Mesendoderm (in vitro differentiated cells): ENCODE measurements around the gene KANSL1.
"Not testable (repeated sequence)": the region's sequence is repeated elsewhere in the genome, so short reads cannot be mapped to it uniquely, and the experiment has no call there.

Experiments used
- DNase-seq: peaks from one replicate; pipeline ENCODE4 v3.0.0; 2013
- H2AK5ac ChIP-seq: 2 replicates; pipeline ENCODE4 v1.6.1; 2013; ENCODE audit warnings: low read length, inconsistent platforms
- H2BK120ac ChIP-seq: 2 replicates; pipeline ENCODE4 v1.6.1; 2013; ENCODE audit warnings: low read depth, mild to moderate bottlenecking, low read length, moderate library complexity, mixed read lengths
- H2BK15ac ChIP-seq: replicated peaks from 2 replicates; pipeline ENCODE4 v1.6.1; 2013; ENCODE audit warnings: low read depth, mild to moderate bottlenecking, moderate library complexity
- H2BK5ac ChIP-seq: 2 replicates; pipeline ENCODE4 v1.6.1; 2013; ENCODE audit warnings: low read length, inconsistent platforms
- H3K18ac ChIP-seq: 2 replicates; pipeline ENCODE4 v1.6.1; 2013; ENCODE audit warnings: mild to moderate bottlenecking, low read length, mixed read lengths
- H3K23ac ChIP-seq: one replicate; pipeline ENCODE4 v1.6.1; 2013; ENCODE audit warnings: low read length
- H3K27ac ChIP-seq: 2 replicates; pipeline ENCODE4 v1.5.1; 2013; ENCODE audit warnings: low read depth, mild to moderate bottlenecking, inconsistent platforms, low read length, moderate library complexity
- H3K27me3 ChIP-seq: 2 replicates; pipeline ENCODE4 v1.6.1; 2013; ENCODE audit warnings: low read length, control low read depth, mild to moderate bottlenecking, inconsistent platforms; ENCODE audit not compliant: insufficient read depth, poor library complexity
- H3K36me3 ChIP-seq: 2 replicates; pipeline ENCODE4 v1.6.1; 2013; ENCODE audit warnings: low read length, inconsistent platforms; ENCODE audit not compliant: control insufficient read depth, insufficient read depth
- H3K4ac ChIP-seq: one replicate; pipeline ENCODE4 v1.6.1; 2013; ENCODE audit warnings: low read depth, mild to moderate bottlenecking, low read length, moderate library complexity
- H3K4me1 ChIP-seq: 2 replicates; pipeline ENCODE4 v1.6.1; 2013; ENCODE audit warnings: low read depth, low read length, inconsistent platforms; ENCODE audit not compliant: control insufficient read depth
- H3K4me2 ChIP-seq: 2 replicates; pipeline ENCODE4 v1.6.1; 2013; ENCODE audit warnings: low read length
- H3K4me3 ChIP-seq: 2 replicates; pipeline ENCODE4 v1.5.1; 2013; ENCODE audit warnings: mild to moderate bottlenecking, low read length
- H3K56ac ChIP-seq: one replicate; pipeline ENCODE4 v1.6.1; 2013; ENCODE audit warnings: low read length
- H3K79me1 ChIP-seq: 2 replicates; pipeline ENCODE4 v1.6.1; 2013; ENCODE audit warnings: low read length, inconsistent platforms
- H3K79me2 ChIP-seq: 2 replicates; pipeline ENCODE4 v1.6.1; 2013; ENCODE audit warnings: mild to moderate bottlenecking, low read length; ENCODE audit not compliant: control insufficient read depth, insufficient read depth
- H3K9ac ChIP-seq: 2 replicates; pipeline ENCODE4 v1.6.1; 2013; ENCODE audit warnings: low read length, inconsistent platforms
- H4K5ac ChIP-seq: one replicate; pipeline ENCODE4 v1.6.1; 2013; ENCODE audit warnings: low read length
- H4K8ac ChIP-seq: one replicate; pipeline ENCODE4 v1.6.1; 2013; ENCODE audit warnings: low read depth, mild to moderate bottlenecking, control low read depth, low read length, moderate library complexity
- WGBS: extraction: QIAGEN DNeasy Blood & Tissue Kit; methylation state at CpG from one replicate; pipeline ENCODE4 v1.1.7; 2013; ENCODE audit warnings: low lambda C conversion rate, missing lambda C conversion rate; ENCODE audit not compliant: insufficient coverage; ENCODE audit errors: extremely low coverage; 5-methylcytosine and 5-hydroxymethylcytosine counted together

The KANSL1 gene

DNA sequence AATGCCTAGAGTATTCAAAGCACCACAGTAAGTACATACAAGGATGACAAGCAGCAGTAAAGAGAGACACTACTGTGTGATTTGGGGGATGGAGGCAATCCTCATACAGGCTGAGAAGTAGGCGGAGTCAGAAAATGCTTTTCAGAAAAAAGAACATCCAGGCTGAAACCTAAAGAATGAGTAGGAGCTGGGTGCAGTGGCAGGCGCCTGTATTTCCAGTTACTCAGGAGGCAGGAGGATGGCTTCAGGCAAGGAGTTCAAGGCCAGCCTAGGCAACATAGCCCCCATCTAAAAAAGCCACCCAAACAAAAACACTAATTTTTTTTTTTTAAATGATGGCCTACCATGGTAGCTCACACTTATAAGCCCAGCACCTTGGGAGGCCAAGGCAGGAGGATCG is 10.3 kb downstream of the KANSL1 start:
- Histone ChIP-seq H3K56ac (no peak overlapping the region), H3K18ac (no peak overlapping the region), H4K5ac (no peak overlapping the region), H3K4me3 (no peak overlapping the region), H3K23ac (no peak overlapping the region), H3K4me2 (no peak overlapping the region), H3K79me2 (peaks cover 99% of the 10 kb centered on the region), H3K4ac (no peak overlapping the region), H2AK5ac (no peak overlapping the region), H2BK120ac (no peak overlapping the region), H3K9ac (no peak overlapping the region), H3K27me3 (no peaks in the 10 kb centered on the region), H4K8ac (no peak overlapping the region), H3K27ac (no peak overlapping the region), H3K36me3 (no peaks in the 10 kb centered on the region), H2BK15ac (no peak overlapping the region), H3K79me1 (peaks cover 5% of the 10 kb centered on the region), H3K4me1 (peaks cover 20% of the 10 kb centered on the region), H2BK5ac (no peak overlapping the region)
- peak; percentile 80 for DNase-seq
- WGBS, result no CpG with 5 or more reads among the region's 3 CpGs

DNA sequence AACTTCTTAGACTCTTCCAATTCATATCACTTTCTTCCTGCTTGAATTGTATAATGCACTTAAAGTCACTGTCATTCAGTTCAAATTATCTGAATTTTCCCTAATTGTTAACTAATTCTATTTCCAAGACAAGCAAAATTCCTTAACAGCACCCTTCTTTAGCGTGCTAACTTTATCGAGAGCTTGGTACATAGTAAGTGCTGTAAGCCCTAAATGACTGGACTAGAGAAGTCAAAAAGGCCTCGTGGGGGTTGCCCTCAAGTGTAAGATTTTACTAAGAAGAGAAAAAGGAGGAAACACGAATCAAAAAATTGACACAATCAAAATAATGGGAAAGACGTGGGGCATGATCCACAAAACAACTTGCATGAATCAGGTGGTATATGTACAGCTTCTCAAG is 11.3 kb downstream of the KANSL1 start:
- no peak overlapping the region for H4K5ac ChIP-seq
- H3K27ac ChIP-seq, result no peak overlapping the region
- no peak overlapping the region for H2BK15ac ChIP-seq
- H3K9ac ChIP-seq, result no peak overlapping the region
- no peaks in the 10 kb centered on the region for H3K36me3 ChIP-seq
- no peak overlapping the region for H3K23ac ChIP-seq
- no peak overlapping the region for H3K56ac ChIP-seq
- H2BK5ac ChIP-seq, result no peak overlapping the region
- peaks cover 18% of the 10 kb centered on the region for H3K4me1 ChIP-seq
- no peak overlapping the region for H4K8ac ChIP-seq
- no peak overlapping the region for H2BK120ac ChIP-seq
- no peak for DNase-seq
- H3K4me2 ChIP-seq, result no peak overlapping the region
- peaks cover 5% of the 10 kb centered on the region for H3K79me1 ChIP-seq
- no peak overlapping the region for H3K4ac ChIP-seq
- no peak overlapping the region for H2AK5ac ChIP-seq
- H3K79me2 ChIP-seq, result peaks cover 95% of the 10 kb centered on the region
- no peak overlapping the region for H3K18ac ChIP-seq
- H3K4me3 ChIP-seq, result no peak overlapping the region
- no peaks in the 10 kb centered on the region for H3K27me3 ChIP-seq
- no CpG with 5 or more reads among the region's 5 CpGs for WGBS

DNA sequence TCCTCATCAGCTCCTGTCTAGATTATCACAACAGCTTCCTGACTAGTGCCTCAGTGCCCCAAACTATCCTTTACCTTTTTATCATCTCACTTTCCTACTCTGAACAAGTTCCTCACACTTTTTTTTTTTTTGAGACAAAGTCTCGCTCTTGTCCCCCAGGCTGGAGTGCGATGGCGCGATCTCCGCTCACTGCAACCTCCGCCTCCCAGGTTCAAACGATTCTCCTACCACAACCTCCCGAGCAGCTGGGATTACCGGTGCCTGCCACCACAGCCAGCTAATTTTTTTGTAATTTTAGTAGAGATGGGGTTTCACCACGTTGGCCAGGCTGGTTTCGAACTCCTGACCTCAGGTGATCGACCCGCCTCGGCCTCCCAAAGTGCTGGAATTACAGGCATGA is 11.9 kb downstream of the KANSL1 start:
- Histone ChIP-seq H3K79me2 (peaks cover 95% of the 10 kb centered on the region), H3K4me1 (peaks cover 18% of the 10 kb centered on the region)
- H3K36me3 ChIP-seq, H3K4ac ChIP-seq, H3K23ac ChIP-seq, H3K27me3 ChIP-seq, H2AK5ac ChIP-seq, H3K56ac ChIP-seq, H3K4me2 ChIP-seq, H3K9ac ChIP-seq, H3K4me3 ChIP-seq, H2BK15ac ChIP-seq, H3K79me1 ChIP-seq, H2BK5ac ChIP-seq, H4K8ac ChIP-seq, DNase-seq, H3K18ac ChIP-seq, H4K5ac ChIP-seq, H2BK120ac ChIP-seq, H3K27ac ChIP-seq: not testable (repeated sequence)
- WGBS, result no CpG with 5 or more reads among the region's 14 CpGs

DNA sequence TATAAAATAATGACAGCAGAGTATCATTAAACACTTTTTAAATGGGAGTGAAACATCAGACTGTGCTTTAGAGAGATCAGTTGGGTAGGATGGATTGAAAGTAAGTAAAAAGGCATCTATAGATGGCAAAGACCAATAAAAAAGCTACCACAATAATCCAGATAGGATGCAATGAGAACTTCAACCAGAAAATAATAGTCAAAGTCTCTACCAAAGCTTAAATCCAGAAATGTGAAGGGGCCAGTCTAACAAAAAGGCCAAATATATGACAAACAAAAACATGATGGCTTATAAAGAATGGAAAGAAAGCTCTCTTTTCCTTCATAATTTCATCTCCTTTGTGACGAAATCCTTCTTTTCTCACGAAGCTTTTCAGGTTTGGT is 12.3 kb downstream of the KANSL1 start:
- H4K5ac ChIP-seq, result no peak overlapping the region
- no peak overlapping the region for H3K9ac ChIP-seq
- H4K8ac ChIP-seq, result no peak overlapping the region
- H2BK15ac ChIP-seq, result no peak overlapping the region
- H3K79me1 ChIP-seq, result peaks cover 7% of the 10 kb centered on the region
- WGBS, result no CpG with 5 or more reads among the region's 2 CpGs
- no peaks in the 10 kb centered on the region for H3K27me3 ChIP-seq
- no peak overlapping the region for H3K56ac ChIP-seq
- H3K79me2 ChIP-seq, result peaks cover 95% of the 10 kb centered on the region
- no peak overlapping the region for H3K4ac ChIP-seq
- no peak for DNase-seq
- H2BK5ac ChIP-seq, result no peak overlapping the region
- H3K4me2 ChIP-seq, result no peak overlapping the region
- no peak overlapping the region for H3K23ac ChIP-seq
- H3K27ac ChIP-seq, result no peak overlapping the region
- no peak overlapping the region for H2AK5ac ChIP-seq
- H2BK120ac ChIP-seq, result no peak overlapping the region
- H3K4me3 ChIP-seq, result no peak overlapping the region
- no peak overlapping the region for H3K18ac ChIP-seq
- no peaks in the 10 kb centered on the region for H3K36me3 ChIP-seq
- H3K4me1 ChIP-seq, result peaks cover 18% of the 10 kb centered on the region

DNA sequence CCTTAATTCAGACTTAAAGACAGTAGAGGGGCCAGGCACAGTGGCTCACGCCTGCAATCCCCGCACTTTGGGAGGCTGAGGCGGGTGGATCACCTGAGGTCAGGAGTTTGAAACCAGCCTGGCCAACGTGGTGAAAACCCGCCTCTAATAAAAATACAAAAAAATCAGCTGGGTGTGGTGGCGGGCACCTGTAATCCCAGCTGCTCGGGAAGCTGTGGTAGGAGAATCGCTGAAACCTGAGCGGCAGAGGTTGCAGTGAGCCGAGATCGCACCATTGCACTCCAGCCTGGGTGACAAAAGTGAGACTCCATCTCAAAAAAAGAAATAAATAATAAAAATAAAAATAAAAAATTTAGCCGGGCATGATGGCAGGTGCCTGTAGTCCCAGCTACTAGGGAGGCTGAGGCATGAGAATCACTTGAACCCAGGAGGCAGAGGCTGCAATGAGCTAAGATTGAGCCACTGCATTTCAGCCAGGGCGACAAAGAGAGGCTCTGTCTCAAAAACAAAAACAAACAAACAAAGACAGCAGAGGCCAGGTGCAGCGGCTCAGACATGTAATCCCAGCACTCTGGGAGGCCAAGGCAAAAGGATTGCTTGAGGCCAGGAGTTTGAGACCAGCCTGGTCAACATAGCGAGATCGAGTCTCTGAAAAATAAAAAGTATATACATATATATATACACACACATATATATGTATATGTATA is 12.9 kb downstream of the KANSL1 start:
- not testable (repeated sequence) for H2BK5ac ChIP-seq, H3K36me3 ChIP-seq, H3K27me3 ChIP-seq, H3K4ac ChIP-seq, H3K79me1 ChIP-seq, H2BK120ac ChIP-seq, H3K23ac ChIP-seq, H3K27ac ChIP-seq, H3K9ac ChIP-seq, H2BK15ac ChIP-seq, H3K4me2 ChIP-seq, H3K4me3 ChIP-seq, H4K8ac ChIP-seq, H2AK5ac ChIP-seq, DNase-seq, H3K18ac ChIP-seq, H3K56ac ChIP-seq, H4K5ac ChIP-seq
- no CpG with 5 or more reads among the region's 16 CpGs for WGBS
- Histone ChIP-seq H3K4me1 (peaks cover 18% of the 10 kb centered on the region), H3K79me2 (peaks cover 95% of the 10 kb centered on the region)
